Bronchial epithelial cell (primary cell): Measurements from ENCODE around the gene TECPR2. TPM values are rescaled to one million over a fixed set of nuclear protein-coding genes. Genes with fewer than 3 reads are reported as not detected.
"Not testable (repeated sequence)": the region's sequence is repeated elsewhere in the genome, so short reads cannot be mapped to it uniquely, and the experiment has no call there.

ENCODE experiments used
- DNase-seq: peaks from one replicate; pipeline ENCODE4 v3.0.0-alpha.2; 2010; ENCODE audit warnings: low read depth
- FAIRE-seq: peaks from 2 replicates; lab custom pipeline; 2011; peaks lifted over from hg19 to GRCh38; lab: Jason Lieb, UNC
- H3K27me3 ChIP-seq: 2 replicates; pipeline ENCODE4 v1.5.1; 2011; ENCODE audit warnings: low read length; ENCODE audit not compliant: control insufficient read depth, insufficient read depth
- H3K36me3 ChIP-seq: 2 replicates; pipeline ENCODE4 v1.5.1; 2011; ENCODE audit warnings: low read length; ENCODE audit not compliant: control insufficient read depth, insufficient read depth
- H3K4me3 ChIP-seq: 2 replicates; pipeline ENCODE4 v1.5.1; 2011; ENCODE audit warnings: mild to moderate bottlenecking, low read depth, low read length, control low read depth
- CTCF ChIP-seq: IDR thresholded peaks from 2 replicates; pipeline ENCODE4 v1.5.1; 2011; ENCODE audit warnings: mild to moderate bottlenecking, moderate library complexity, low read length, control low read depth, inconsistent platforms; ENCODE audit not compliant: insufficient read depth, severe bottlenecking
- total RNA-seq: library from RNA; depleted of rRNA; stranded (reverse); fragments of >200 nt; gene quantifications from 2 replicates; pipeline ENCODE4 v1.2.1, GENCODE V29; 2014

TECPR2 gene
- total RNA-seq, 1 donor from 2014 or later, result 4.7 TPM

GRCh38 chr14:102321456-102322422 lies 41.0 kb upstream of the TECPR2 start:
- Histone ChIP-seq H3K4me3 (no peak overlapping the region), H3K36me3 (peaks cover 6% of the 10 kb centered on the region), H3K27me3 (no peaks in the 10 kb centered on the region)
- FAIRE-seq, result no peak
- DNase-seq, result no peak
- no peak for TF ChIP-seq CTCF

- peak; percentile 83 for TF ChIP-seq CTCF
- Histone ChIP-seq H3K4me3 (no peak overlapping the region), H3K36me3 (peaks cover 6% of the 10 kb centered on the region), H3K27me3 (no peaks in the 10 kb centered on the region)
- peak; percentile 72 for DNase-seq
- peak; percentile 94 for FAIRE-seq
These were observed 39.6 kb upstream of the TECPR2 start for GRCh38 chr14:102323102-102323501.

- TF ChIP-seq CTCF, result no peak
- H3K27me3 ChIP-seq, result no peaks in the 10 kb centered on the region
- FAIRE-seq, result no peak
- peaks cover 6% of the 10 kb centered on the region for H3K36me3 ChIP-seq
- DNase-seq, result no peak
- no peak overlapping the region for H3K4me3 ChIP-seq
These were observed 36.9 kb upstream of the TECPR2 start for GRCh38 chr14:102325791-102326345.

GRCh38 chr14:102326583-102326982 lies 36.2 kb upstream of the TECPR2 start:
- no peak overlapping the region for H3K4me3 ChIP-seq
- FAIRE-seq (no peak), DNase-seq (no peak)
- no peaks in the 10 kb centered on the region for H3K27me3 ChIP-seq
- peaks cover 8% of the 10 kb centered on the region for H3K36me3 ChIP-seq
- no peak for TF ChIP-seq CTCF

- H3K4me3 ChIP-seq, H3K27me3 ChIP-seq, FAIRE-seq, DNase-seq: not testable (repeated sequence)
- peaks cover 15% of the 10 kb centered on the region for H3K36me3 ChIP-seq
These were observed 33.4 kb upstream of the TECPR2 start for GRCh38 chr14:102329381-102329780.

GRCh38 chr14:102330806-102331205 lies 31.9 kb upstream of the TECPR2 start:
- no peak for FAIRE-seq
- Histone ChIP-seq H3K27me3 (no peaks in the 10 kb centered on the region), H3K36me3 (peaks cover 18% of the 10 kb centered on the region), H3K4me3 (no peak overlapping the region)
- TF ChIP-seq CTCF, result no peak
- no peak for DNase-seq
